Activated T-helper 1 cell treated with anti-CD3 and anti-CD28 coated beads, Interleukin-12 subunit alpha, Interleukin-12 subunit beta, Interleukin-2, Interleukin-4 antibody, amounts not matched to agents 30 ng/mL and 10 ng/mL and 1 ng/mL, durations not matched to agents 14 hours and 24 hours and 36 hours (primary cell): ENCODE data around the gene PDCD1LG2. TPM values are rescaled to one million over a fixed set of nuclear protein-coding genes. Genes with fewer than 3 reads are reported as not detected.

Experiments
- DNase-seq: peaks from one replicate; pipeline ENCODE4 v3.0.0; 2021; ENCODE audit warnings: low spot score
- H3K27ac Mint-ChIP-seq: one replicate; pipeline ENCODE4 v1.8.0; 2021; ENCODE audit warnings: mild to moderate bottlenecking, mixed read lengths
- H3K27me3 Mint-ChIP-seq: one replicate; pipeline ENCODE4 v1.8.0; 2022; ENCODE audit warnings: mild to moderate bottlenecking, moderate library complexity, mixed read lengths; ENCODE audit not compliant: insufficient read depth
- H3K36me3 Mint-ChIP-seq: one replicate; pipeline ENCODE4 v1.8.0; 2021; ENCODE audit warnings: low read depth, mixed read lengths
- H3K4me1 Mint-ChIP-seq: one replicate; pipeline ENCODE4 v1.8.0; 2021; ENCODE audit warnings: low read depth, mixed read lengths
- H3K4me3 Mint-ChIP-seq: one replicate; pipeline ENCODE4 v1.8.0; 2021; ENCODE audit warnings: mild to moderate bottlenecking, moderate library complexity, mixed read lengths
- H3K9me3 Mint-ChIP-seq: one replicate; pipeline ENCODE4 v1.8.0; 2021; ENCODE audit warnings: mixed read lengths
- intact Hi-C: fragments of 100-400 bp; cut with micrococcal nuclease; formaldehyde crosslinking; loops from one replicate; pipeline ENCODE4 v1.15.1; 2024
- total RNA-seq: library from RNA; stranded (reverse); gene quantifications from 2 replicates; pipeline ENCODE4 v1.2.3, GENCODE V29; 2022

The PDCD1LG2 gene
- total RNA-seq, 1 donor from 2014 or later: 1.1 TPM

- H3K4me3 Mint-ChIP-seq: no peak overlapping the region
- DNase-seq: no peak
- no peaks in the 10 kb centered on the region for H3K27me3 Mint-ChIP-seq
- H3K9me3 Mint-ChIP-seq: no peaks in the 10 kb centered on the region
- peaks cover 27% of the 10 kb centered on the region for H3K4me1 Mint-ChIP-seq
- H3K27ac Mint-ChIP-seq: no peak overlapping the region
- intact Hi-C loops: loop anchor here (10.0 kb wide), 1 partner anchor 786 kb away; no protein-coding TSS in a partner anchor
- peaks cover 9% of the 10 kb centered on the region for H3K36me3 Mint-ChIP-seq
Measured at GRCh38 chr9:5620494-5620893, 110.2 kb downstream of the PDCD1LG2 start.

Other genes with a start within 250 kb of the PDCD1LG2 start
- gene RLN2, start 205.8 kb upstream of the PDCD1LG2 start, total RNA-seq: 1.1 and 1.5 TPM in 2 replicates
- 0.70 TPM in 1 of 2 replicates, not detected in the other for gene RLN1, start 170.7 kb upstream of the PDCD1LG2 start, total RNA-seq
- 43.8 and 44.8 TPM in 2 replicates for gene PLGRKT, start 72.6 kb upstream of the PDCD1LG2 start, total RNA-seq
- gene CD274, start 60.0 kb upstream of the PDCD1LG2 start, total RNA-seq: 60.4 and 61.7 TPM in 2 replicates
- gene RIC1, start 118.6 kb downstream of the PDCD1LG2 start, total RNA-seq: 20.9 and 22.3 TPM in 2 replicates